NB4 (cell line): ENCODE measurements around the gene GCK.

ENCODE experiments used
- POLR2A ChIP-seq: IDR thresholded peaks from 2 replicates; pipeline ENCODE4 v1.6.1; 2011; ENCODE audit warnings: mild to moderate bottlenecking; ENCODE audit not compliant: insufficient read length; ENCODE audit errors: extremely low read depth
- TF ChIP-seq, protein P1 (sequence below): IDR thresholded peaks from one replicate; pipeline ENCODE4 v1.5.1; 2012; ENCODE audit warnings: low read depth, low read length

DNA sequence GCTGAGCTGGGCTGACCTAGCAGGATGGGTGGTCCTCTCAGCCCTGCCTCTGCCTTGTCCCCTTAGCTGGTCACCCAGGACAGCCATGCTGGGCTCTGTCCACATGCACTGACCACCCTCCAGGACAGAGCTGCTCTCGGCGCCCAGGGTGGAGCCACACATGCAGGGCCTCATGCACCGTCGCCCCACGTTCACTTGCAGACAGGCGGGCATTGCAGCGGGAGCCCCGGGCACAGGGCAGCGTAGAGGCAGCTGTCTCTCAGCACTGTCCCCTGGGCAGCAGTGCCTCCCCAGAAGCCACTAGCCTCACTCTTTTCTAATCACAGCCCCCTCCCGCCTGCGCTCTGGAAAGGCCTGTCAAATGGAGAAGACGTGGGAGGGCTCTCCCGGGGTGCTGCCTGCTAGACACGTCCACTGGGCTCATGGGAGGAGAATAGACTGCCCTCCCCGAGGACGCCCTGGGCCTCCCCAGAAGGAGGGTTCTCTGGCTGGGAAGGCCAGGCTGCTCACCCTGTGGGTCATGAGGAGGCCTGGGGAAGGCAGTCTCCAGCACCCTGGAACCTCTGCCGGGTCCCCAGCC, 49.0 kb upstream of the GCK start:
- TF ChIP-seq, protein P1, sequence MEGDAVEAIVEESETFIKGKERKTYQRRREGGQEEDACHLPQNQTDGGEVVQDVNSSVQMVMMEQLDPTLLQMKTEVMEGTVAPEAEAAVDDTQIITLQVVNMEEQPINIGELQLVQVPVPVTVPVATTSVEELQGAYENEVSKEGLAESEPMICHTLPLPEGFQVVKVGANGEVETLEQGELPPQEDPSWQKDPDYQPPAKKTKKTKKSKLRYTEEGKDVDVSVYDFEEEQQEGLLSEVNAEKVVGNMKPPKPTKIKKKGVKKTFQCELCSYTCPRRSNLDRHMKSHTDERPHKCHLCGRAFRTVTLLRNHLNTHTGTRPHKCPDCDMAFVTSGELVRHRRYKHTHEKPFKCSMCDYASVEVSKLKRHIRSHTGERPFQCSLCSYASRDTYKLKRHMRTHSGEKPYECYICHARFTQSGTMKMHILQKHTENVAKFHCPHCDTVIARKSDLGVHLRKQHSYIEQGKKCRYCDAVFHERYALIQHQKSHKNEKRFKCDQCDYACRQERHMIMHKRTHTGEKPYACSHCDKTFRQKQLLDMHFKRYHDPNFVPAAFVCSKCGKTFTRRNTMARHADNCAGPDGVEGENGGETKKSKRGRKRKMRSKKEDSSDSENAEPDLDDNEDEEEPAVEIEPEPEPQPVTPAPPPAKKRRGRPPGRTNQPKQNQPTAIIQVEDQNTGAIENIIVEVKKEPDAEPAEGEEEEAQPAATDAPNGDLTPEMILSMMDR, result no peak
- TF ChIP-seq POLR2A, result no peak
